LHCN-M2 (cell line): ENCODE measurements around the gene JAK1. TPM values are rescaled to one million over a fixed set of nuclear protein-coding genes. Genes with fewer than 3 reads are reported as not detected.

Experiments
- DNase-seq: peaks from one replicate; pipeline ENCODE4 v3.0.0-alpha.2; 2012; ENCODE audit warnings: low read depth
- total RNA-seq: library from RNA; depleted of rRNA; stranded (reverse); fragments of >200 nt; gene quantifications from 2 replicates; pipeline ENCODE4 v1.2.3, GENCODE V29; 2014

Gene JAK1
- total RNA-seq, 1 experiment from 2014 or later = 67.6 TPM

DNA sequence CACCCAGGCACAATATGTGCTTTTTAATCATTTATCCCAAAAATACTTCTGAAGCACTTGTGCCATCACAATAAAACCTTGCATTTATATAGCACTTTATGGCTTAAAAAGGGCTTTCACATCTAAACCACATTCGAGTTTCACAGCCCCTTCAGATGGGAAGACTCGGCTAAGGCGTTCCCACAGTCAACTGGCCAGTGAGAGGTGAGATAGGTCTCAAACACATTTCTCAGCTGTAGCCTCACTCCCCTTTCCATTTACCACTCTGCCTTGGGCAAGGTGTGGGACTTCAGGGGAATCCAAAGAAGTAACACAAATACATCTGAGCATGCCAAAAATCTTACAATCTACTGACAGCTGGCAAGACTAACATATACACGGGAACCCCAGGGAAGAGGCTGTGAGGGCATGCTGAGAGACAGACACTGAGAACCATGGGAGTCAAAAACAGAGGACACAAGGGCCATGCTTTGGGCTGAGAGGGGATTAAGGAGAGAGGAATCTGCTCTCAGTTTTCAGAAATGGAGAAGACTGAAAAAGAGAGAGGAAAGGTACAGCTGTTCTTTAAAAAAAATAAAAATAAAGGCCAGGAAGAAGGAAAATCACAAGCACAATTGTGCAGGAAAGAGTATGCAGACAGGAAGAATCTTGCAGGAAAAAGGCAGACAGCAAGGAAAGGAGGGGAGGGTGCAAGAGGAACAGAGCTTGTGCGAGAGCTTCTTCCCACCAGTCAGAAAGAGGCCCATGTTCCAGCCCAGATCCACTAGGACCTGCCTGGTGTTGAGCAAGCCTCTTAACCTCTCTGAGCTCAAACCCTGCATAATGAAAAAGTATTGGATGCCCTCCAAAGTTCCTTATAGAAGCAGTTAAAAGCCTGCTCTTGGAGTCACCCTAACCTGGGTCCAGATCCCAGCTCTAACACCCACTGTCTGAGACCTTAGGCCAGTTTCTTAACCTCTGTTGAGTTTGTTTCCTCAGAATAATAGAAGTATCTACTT lies 73.5 kb downstream of the JAK1 start:
- DNase-seq = no peak

DNA sequence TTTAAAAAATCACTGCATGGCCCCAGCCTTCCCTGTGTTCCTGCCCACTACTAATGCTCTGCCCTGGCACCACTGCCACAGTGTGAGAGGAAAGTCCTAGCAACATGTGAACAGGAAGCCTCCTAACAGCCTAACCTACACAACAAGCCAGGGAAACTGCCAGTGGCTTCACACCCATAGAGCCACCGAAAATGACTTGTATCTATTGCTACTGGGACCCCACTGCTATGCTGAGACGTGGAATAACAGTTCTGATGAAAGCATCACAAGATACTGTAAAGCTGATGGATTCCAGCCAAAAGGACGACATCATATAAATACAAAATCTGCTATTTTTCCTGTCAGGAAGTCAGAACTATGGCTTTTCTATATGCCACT lies 74.9 kb downstream of the JAK1 start:
- no peak for DNase-seq

DNA sequence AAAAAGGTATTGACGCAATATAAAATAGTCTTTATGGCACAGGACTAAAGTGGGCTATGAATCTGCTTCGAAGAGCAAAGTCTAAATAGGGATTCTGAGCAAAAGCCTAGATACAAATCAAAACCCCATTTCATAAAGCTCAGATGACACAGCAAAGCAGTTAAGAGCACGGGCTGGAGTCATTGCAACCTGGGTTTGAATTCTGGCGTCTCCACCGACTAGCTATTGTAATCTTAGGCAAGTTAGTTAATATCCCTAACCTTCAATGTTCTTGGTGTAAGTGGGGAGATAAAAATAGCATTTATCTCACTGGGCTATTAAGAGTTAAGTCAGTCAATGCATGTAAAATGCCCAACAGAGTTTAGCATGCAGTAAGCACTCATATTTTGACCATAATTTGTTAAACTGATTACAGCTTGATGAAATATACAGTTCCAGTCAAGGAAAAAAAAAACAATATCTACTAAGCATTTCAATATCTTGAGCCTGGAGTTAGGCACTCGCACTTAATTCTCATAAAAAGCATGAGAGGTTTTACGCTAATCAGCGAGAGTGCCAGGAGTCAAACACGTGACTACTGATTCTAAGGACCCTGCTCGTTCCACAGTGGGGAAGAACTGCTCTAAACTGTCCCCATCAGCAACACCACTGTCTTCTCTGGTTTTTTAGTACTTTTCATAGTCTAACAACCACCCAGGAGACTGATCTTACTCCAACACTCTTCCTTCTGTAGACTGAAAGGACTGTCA lies 75.5 kb downstream of the JAK1 start:
- no peak for DNase-seq

GRCh38 chr1:64887689-64888217 lies 78.6 kb downstream of the JAK1 start:
- DNase-seq = no peak

DNA sequence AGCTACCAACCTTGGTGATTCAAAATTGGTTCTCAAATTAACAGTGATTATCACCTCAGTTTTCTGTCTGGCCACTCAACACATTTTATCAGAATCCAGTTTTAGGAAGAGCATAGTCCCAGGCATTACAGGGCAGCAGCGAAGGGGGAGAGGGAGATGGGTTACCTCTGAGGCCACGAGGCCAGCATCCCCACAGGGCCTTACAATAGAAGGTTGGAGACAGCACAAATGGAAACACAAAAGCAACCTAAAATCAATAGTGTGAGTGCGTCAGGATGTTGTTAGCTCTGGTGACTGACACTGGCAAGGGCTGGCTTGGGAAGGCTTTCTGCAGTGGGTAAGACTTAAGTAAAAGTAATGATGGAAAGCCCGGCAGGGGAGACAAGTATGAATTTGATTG lies 79.5 kb downstream of the JAK1 start:
- no peak for DNase-seq

GRCh38 chr1:64885648-64886047 lies 80.7 kb downstream of the JAK1 start:
- DNase-seq = no peak

GRCh38 chr1:64884261-64885040 lies 81.9 kb downstream of the JAK1 start:
- no peak for DNase-seq

DNA sequence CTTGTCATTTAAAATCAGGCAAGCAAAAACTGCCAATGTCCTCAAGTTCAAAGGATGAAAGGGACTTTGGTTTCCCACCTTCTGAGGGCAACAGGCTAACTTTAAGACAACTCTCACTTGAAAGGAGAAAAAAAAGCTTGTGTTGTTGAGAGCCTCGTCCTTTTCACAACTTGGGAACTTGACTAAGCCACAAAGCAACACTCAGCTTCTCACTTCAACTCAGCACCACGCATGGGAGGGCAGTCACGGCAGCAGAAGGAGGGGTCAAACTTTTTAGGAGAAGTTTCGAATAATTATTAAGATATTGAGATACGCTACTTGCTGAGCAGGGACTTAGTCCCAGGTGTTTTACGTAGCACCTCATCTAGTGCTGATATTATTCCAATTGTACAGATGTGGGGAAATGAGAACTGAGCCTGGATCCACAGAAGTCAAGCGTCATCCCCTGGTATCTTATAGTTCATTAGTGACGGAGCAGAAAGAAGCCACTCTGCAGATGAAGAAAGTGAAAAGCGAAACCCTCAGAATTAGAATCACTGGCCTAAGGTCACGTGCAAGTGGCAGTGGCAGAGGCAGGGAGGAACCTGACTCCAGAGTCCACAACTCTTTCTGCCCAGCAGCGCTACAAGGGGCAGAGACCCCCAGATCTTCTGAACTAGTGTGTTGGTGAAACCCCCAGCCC lies 83.6 kb downstream of the JAK1 start:
- no peak for DNase-seq

GRCh38 chr1:64881281-64881680 lies 85.1 kb downstream of the JAK1 start:
- peak; percentile 73 for DNase-seq

- no peak for DNase-seq
Observed at GRCh38 chr1:64880449-64880848, 85.9 kb downstream of the JAK1 start.

DNA sequence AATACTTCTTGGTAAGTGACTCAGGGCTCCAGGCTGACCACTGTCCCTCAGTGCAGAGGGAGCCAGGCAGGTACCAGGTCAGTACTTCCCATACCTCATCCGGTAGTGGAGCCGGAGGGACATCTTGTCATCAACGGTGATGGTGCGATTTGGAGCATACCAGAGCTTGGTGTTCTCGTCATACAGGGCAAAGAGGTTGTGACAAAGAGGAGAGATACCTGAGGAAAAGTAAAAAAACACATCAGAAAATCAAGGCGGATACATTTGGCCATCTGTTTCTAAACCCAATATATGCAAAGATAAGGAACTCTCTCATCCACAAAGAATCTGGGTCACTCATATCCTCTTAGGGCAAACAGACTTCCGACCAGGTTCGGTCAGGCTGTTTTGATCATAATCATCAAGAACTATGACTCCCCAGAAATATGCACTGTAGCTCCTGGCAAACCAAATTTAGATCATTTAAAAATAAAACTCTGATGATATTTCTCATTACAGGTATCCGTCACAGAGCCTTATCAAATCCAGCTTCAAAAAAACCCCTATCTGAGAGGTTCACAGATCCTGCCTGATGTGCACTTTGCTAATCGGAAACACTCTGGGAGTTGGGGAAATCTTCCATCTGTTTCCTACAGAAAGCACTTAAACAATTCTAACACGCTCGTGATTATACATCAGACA lies 87.3 kb downstream of the JAK1 start:
- DNase-seq = no peak

- no peak for DNase-seq
Observed at GRCh38 chr1:64878090-64878489, 88.3 kb downstream of the JAK1 start.

- no peak for DNase-seq
Observed at GRCh38 chr1:64877598-64877997, 88.8 kb downstream of the JAK1 start.

- DNase-seq = no peak
Observed at GRCh38 chr1:64877151-64877550, 89.2 kb downstream of the JAK1 start.

GRCh38 chr1:64875606-64876005 lies 90.7 kb downstream of the JAK1 start:
- no peak for DNase-seq

DNA sequence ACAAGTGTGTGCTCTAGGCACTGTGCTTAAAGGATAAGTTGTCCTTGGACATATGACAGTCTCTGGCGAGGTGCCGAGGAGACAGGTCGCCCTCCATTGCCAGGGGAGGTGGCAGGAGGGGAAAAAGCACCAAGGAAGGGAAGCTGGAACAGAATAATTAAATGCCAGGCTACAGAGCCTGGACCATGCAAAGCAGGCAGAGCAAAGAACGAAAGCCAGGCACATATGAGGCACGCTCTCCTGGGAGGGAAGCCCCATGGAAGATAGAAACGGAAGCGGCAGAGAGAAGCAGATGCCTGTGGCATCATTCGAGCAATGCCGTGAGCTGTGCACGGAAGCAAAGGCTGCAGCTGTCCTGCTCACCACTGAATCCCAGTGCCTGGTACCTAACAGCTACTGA lies 91.2 kb downstream of the JAK1 start:
- no peak for DNase-seq

GRCh38 chr1:64874666-64875065 lies 91.7 kb downstream of the JAK1 start:
- no peak for DNase-seq

DNA sequence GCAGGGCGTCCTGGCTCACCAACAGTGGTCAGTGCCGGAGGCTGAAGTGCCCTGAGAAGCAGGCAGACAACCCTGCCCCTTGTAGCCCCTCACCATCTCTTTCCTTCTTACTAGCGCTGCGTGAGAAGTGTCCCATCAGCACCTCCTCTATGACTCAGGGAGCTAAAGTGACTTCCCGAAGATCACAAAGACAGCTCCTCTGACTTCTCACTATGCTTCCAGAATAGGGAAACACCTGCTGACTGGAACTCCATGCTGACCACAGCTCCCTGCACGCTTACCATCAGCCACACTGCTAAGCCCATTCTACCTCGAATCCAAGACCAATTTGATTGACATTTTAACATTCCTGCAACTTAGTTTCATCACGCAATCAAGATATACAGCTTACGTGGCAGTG lies 92.8 kb downstream of the JAK1 start:
- DNase-seq = no peak

DNA sequence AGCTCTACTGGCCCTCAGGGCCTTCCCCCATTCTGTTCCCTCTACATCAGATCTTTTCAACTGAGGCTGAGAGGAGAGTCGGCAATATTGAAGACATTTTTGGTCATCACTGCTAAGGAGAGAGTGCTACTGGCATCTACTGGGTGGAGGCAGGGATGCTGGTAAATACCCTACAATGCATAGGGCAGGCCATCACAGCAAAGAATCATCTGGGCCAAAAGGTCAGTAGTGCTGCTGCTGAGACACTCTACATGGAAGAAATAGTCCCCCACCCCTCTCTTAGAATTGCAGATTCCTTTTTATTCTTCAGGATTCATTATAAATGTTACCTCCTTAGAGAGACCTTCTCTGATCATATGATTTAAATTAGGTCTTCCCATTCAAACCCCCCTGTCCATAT lies 94.3 kb downstream of the JAK1 start:
- no peak for DNase-seq

DNA sequence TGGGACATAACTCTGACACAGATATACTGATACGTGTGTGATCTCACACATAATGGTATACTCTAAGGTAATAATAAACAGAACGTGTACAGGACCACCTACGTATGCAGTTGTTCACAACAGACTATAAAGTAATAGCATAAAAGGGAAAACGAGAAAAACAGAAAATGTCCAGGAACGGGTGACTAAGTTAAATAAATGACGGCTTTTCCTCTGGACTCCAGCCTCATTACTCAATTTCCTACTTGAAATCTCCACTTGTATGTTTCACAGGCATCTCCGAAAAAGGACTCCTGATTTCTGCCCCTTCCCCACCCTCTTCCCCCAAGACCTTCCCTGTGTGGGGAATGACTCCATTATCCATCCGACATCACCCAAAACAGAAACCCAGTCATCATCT lies 95.1 kb downstream of the JAK1 start:
- no peak for DNase-seq

GRCh38 chr1:64867266-64867665 lies 99.1 kb downstream of the JAK1 start:
- DNase-seq = no peak
